T-helper 1 cell treated with Interleukin-12 subunit alpha and Interleukin-12 subunit beta and Interleukin-4 antibody, amounts not matched to agents 30 μg/mL and 1 μg/mL, for 36 hours (primary cell): ENCODE measurements around the gene NTRK2.

Experiments used
- H3K27ac Mint-ChIP-seq: one replicate; pipeline ENCODE4 v1.8.0; 2021; ENCODE audit warnings: mild to moderate bottlenecking, mixed read lengths
- H3K27me3 Mint-ChIP-seq: one replicate; pipeline ENCODE4 v1.8.0; 2021; ENCODE audit warnings: low read depth, mixed read lengths
- H3K36me3 Mint-ChIP-seq: one replicate; pipeline ENCODE4 v1.8.0; 2021; ENCODE audit warnings: low read depth, mixed read lengths
- H3K4me1 Mint-ChIP-seq: one replicate; pipeline ENCODE4 v1.8.0; 2021; ENCODE audit warnings: low read depth, mixed read lengths
- H3K4me3 Mint-ChIP-seq: one replicate; pipeline ENCODE4 v1.8.0; 2021; ENCODE audit warnings: mild to moderate bottlenecking, moderate library complexity, mixed read lengths
- H3K9me3 Mint-ChIP-seq: one replicate; pipeline ENCODE4 v1.8.0; 2021; ENCODE audit warnings: mixed read lengths

NTRK2 gene

DNA sequence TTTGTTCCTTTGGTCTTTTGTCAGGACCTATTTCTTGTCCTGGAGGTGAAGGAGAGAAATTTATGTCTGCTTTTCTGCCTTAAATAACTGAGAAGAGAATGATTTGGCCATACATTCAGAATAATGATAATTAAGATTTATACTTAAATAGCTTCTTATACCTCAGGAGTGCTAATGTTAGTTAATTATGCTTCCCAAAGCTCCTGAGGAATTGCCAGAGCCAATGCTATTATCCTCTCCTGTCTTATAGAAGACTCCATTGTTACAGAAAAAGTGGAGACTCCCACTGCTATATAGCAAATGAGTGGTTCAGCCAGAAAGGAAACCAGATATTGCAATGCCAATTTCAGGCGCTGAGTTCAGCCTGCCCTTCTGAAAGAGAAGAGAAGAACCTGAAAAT, 67.0 kb downstream of the NTRK2 start:
- H3K4me1 Mint-ChIP-seq = no peaks in the 10 kb centered on the region
- no peak overlapping the region for H3K27ac Mint-ChIP-seq
- H3K9me3 Mint-ChIP-seq = peaks cover 8% of the 10 kb centered on the region
- H3K36me3 Mint-ChIP-seq = no peaks in the 10 kb centered on the region
- peaks cover 7% of the 10 kb centered on the region for H3K27me3 Mint-ChIP-seq
- H3K4me3 Mint-ChIP-seq = no peak overlapping the region

DNA sequence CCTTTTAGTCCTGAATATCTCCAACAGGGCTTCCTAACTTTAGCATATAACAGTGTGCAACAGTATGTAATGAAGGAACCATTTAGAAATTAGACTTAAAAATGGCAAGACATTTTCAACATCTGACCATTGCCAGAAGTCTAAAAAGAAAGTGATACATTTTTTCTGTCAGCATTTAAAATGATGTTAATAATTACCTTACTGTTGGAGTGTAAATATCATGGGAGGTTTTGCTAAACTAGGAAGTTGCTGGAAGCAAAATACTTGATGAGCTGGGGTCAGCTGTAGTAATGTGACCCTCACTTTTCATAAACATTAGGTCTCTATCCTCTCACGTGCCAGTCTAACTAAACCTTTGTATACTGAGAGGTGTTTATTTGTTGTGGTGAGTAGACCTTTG, 68.8 kb downstream of the NTRK2 start:
- H3K9me3 Mint-ChIP-seq = peaks cover 8% of the 10 kb centered on the region
- no peaks in the 10 kb centered on the region for H3K36me3 Mint-ChIP-seq
- no peaks in the 10 kb centered on the region for H3K4me1 Mint-ChIP-seq
- peaks cover 7% of the 10 kb centered on the region for H3K27me3 Mint-ChIP-seq
- no peak overlapping the region for H3K27ac Mint-ChIP-seq
- H3K4me3 Mint-ChIP-seq = no peak overlapping the region

DNA sequence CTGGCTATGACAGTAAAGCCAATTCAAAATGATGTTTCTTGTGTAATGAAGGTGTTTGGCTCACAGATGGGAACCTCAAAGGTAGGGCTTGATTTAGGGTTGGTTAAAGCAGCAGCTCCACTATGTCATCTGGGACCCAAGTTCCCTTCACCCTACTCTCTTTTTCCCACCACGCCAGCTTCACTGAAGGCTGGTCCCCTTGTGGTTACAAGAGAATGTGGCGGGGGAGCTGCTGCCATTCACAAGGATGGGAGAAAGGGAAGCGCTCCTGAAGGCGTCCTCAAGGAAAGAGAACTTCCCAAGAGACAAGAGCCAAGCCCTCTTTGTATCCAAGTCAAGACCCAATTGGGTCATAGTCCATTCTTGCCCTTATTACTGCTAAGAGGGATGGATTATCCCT, 72.7 kb downstream of the NTRK2 start:
- H3K27me3 Mint-ChIP-seq = no peaks in the 10 kb centered on the region
- H3K4me1 Mint-ChIP-seq = no peaks in the 10 kb centered on the region
- H3K9me3 Mint-ChIP-seq = no peaks in the 10 kb centered on the region
- H3K36me3 Mint-ChIP-seq = no peaks in the 10 kb centered on the region
- no peak overlapping the region for H3K27ac Mint-ChIP-seq
- H3K4me3 Mint-ChIP-seq = no peak overlapping the region

DNA sequence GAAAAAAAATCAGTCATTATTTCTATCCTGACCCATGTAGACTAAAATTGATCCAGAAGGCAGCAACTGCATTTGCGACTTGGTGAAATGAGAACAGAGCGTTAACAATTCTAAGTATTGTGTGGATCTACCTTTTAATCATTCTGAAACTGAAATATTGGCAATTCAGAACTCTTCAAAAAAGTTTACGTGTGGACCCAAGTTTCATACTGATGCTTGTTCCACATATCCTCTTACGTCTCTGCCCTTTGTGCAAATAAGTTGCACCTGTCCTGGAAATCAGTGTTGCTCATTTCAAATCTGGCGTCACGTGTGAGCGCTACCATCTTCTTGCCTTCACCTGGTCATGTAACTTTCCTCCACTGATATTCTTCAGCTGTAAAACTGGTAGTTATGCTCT, 74.7 kb downstream of the NTRK2 start:
- Mint-ChIP-seq H3K4me3 (no peak overlapping the region), H3K27ac (no peak overlapping the region), H3K4me1 (no peaks in the 10 kb centered on the region), H3K27me3 (no peaks in the 10 kb centered on the region), H3K36me3 (peaks cover 1% of the 10 kb centered on the region), H3K9me3 (no peaks in the 10 kb centered on the region)

DNA sequence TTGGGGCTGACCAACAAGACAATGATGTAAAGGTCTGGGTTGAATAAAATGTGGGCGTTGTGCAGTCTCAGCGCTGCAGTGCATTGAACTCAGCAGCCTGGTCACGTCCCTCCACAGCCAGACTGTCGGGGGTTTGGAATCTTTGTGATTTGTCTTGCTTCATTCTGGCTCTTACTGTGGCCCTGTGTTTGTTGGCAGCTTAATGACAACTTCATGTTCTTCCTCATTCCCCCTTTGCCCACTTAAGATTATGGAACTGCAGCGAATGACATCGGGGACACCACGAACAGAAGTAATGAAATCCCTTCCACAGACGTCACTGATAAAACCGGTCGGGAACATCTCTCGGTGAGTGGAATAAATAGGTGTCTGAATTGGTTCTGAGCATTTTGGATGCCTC, 75.2 kb downstream of the NTRK2 start:
- Mint-ChIP-seq H3K27ac (no peak overlapping the region), H3K4me1 (no peaks in the 10 kb centered on the region), H3K36me3 (peaks cover 1% of the 10 kb centered on the region), H3K27me3 (no peaks in the 10 kb centered on the region), H3K4me3 (no peak overlapping the region), H3K9me3 (no peaks in the 10 kb centered on the region)

DNA sequence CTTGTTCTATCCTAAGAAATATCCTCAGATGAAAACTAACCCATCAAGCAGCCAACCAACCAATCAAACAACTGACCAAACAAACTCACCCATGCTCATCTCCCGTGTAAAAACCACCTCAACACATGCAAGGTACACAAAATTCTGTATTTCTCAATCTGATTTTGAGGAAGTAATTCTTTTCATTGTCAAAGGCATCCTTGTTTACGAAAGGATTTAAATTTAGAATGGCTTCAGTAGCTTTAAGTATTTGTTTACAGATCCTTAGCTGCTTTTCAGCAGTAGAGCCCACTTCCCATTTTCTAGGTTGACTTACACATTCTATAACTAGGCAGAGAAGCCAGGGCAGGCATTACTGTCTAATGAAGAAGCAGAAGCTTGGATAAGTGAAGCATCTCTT, 78.6 kb downstream of the NTRK2 start:
- Mint-ChIP-seq H3K27me3 (no peaks in the 10 kb centered on the region), H3K4me1 (peaks cover 17% of the 10 kb centered on the region), H3K9me3 (no peaks in the 10 kb centered on the region), H3K27ac (no peak overlapping the region), H3K4me3 (no peak overlapping the region), H3K36me3 (peaks cover 1% of the 10 kb centered on the region)

DNA sequence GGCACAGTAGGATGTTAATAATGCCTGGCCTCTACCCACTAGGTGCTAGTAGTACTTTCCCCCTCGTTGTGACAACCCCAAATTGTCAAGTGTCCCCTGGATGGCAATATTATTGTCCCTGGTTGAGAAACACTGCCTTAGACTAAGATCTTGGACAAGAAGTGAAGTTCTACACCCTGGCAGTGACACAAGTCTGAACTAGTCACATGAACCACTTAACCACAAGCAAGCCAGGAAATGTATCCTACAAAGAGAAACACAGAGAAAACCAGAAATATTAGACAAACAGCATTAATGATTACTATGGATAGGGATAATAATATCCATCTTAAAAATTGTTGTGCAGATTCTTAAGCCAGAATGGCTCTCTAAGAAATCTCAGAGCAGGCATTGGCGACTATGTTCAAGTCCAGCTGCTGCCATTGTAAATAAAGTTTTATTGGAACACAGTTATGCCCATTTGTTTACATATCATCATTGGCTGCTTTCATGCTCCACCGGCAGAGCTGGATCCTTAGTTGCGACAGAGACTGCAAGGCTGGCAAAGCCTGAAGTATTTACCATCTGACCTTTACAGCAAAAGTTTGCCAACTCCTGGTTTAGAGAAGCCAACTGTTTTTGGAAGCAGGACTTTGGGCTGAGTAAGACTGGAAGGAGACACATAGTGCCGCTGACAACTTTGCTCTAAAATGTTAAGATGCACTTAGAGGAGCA, 80.8 kb downstream of the NTRK2 start:
- Mint-ChIP-seq H3K36me3 (peaks cover 3% of the 10 kb centered on the region), H3K4me3 (no peak overlapping the region), H3K27me3 (no peaks in the 10 kb centered on the region)

DNA sequence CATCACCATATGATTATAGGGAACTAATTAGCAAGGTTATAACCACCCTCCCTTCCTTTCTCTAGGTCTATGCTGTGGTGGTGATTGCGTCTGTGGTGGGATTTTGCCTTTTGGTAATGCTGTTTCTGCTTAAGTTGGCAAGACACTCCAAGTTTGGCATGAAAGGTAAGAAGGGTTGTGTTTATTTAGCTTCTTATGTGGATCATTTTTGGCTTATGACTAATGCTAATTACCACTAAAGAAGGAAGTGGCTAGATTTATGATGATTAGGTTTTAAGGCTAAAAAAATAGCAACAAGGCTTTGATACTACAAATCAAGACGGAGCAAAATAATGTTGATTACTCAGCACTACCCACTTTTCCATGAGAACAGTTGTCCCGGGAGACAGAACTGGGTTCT, 82.4 kb downstream of the NTRK2 start:
- Mint-ChIP-seq H3K27ac (no peak overlapping the region), H3K9me3 (no peaks in the 10 kb centered on the region), H3K27me3 (no peaks in the 10 kb centered on the region), H3K36me3 (peaks cover 3% of the 10 kb centered on the region), H3K4me3 (peak overlapping the region; percentile 19), H3K4me1 (peaks cover 37% of the 10 kb centered on the region)

More for the DNA sequence above, 80.8 kb downstream of the NTRK2 start:
- Mint-ChIP-seq H3K27ac (no peak overlapping the region), H3K9me3 (no peaks in the 10 kb centered on the region), H3K4me1 (peaks cover 29% of the 10 kb centered on the region)

DNA sequence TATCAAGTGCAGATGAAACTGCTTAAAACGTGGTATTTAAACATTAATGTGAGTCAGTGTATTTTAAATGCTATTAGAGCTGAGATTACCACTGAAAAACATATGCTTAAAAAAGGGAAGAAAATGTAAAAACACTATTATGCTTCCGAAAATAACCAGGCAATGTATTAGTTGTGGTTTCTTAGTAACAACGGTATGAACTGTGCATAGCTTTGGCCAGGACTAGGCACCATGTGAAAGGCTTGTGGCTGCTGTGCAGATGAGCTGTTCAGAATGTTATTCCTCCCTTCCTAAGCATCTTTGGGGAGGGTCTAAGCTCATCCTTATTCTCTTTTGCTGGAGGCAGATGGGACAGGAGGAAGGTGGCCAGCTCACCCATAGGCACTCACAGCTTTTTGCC, 84.9 kb downstream of the NTRK2 start:
- H3K36me3 Mint-ChIP-seq = peaks cover 2% of the 10 kb centered on the region
- no peak overlapping the region for H3K4me3 Mint-ChIP-seq
- peaks cover 42% of the 10 kb centered on the region for H3K4me1 Mint-ChIP-seq
- H3K9me3 Mint-ChIP-seq = no peaks in the 10 kb centered on the region
- peaks cover 3% of the 10 kb centered on the region for H3K27me3 Mint-ChIP-seq
- no peak overlapping the region for H3K27ac Mint-ChIP-seq

DNA sequence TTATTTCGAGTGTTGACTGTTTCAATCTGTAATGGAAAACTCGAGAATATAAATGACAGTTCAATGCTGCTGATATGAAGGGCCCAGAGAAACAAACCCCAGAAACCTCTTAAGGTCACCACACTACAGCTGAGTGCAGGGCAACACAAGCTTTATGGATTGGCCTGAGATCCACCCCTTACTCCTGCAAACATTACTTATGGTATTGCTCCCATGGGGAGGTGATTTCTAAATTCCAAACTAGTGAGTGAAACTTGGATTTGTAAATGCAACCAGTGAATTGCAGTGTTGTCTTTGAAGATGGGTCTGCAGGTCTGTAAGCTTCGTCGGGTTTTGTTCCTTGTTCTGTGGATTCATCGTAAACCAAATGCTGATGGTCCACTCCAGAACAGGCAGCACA, 85.4 kb downstream of the NTRK2 start:
- peaks cover 46% of the 10 kb centered on the region for H3K4me1 Mint-ChIP-seq
- H3K4me3 Mint-ChIP-seq = no peak overlapping the region
- H3K27ac Mint-ChIP-seq = no peak overlapping the region
- peaks cover 2% of the 10 kb centered on the region for H3K36me3 Mint-ChIP-seq
- H3K9me3 Mint-ChIP-seq = no peaks in the 10 kb centered on the region
- H3K27me3 Mint-ChIP-seq = peaks cover 3% of the 10 kb centered on the region

DNA sequence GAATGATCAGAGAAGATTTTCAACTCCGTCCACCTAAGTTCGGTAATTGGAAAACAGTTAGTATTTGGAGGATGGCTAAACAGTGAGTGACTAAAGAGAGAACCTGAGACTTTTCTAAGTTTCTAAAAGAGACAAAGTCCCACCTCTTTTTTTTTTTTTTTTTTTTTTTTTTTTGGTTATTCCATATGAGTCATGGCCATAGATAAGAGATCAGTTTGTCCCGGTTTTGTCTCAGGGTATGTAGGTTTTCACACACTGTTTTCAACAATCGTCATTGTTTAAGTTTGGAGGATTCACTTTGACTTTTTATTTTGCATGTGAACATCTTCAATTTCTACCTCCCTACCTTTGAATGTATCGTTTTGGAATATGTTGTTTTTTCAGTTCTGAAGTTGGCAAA, 85.9 kb downstream of the NTRK2 start:
- H3K4me3 Mint-ChIP-seq = no peak overlapping the region
- H3K36me3 Mint-ChIP-seq = peaks cover 2% of the 10 kb centered on the region
- H3K27ac Mint-ChIP-seq = no peak overlapping the region
- peaks cover 45% of the 10 kb centered on the region for H3K4me1 Mint-ChIP-seq
- peaks cover 3% of the 10 kb centered on the region for H3K27me3 Mint-ChIP-seq
- H3K9me3 Mint-ChIP-seq = no peaks in the 10 kb centered on the region

DNA sequence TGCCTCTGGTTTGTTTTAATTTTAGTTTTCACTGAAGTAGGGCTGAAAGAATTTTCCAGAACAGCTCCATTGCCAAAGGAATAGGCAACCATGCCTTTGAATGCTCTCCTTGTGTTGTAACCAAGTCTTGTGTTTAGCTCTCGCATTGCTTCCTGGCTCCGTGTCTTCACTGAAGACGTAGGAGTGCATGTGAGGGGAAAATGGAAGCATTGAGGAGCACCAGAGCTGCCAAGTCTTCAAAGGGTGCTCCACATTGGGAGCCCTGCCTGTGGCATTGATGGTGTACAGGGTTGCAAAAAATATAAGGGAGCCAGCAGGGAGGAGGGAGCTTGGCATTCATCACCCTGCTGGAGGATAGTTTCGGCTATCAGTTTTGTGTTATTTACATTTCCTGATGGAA, 86.6 kb downstream of the NTRK2 start:
- Mint-ChIP-seq H3K27me3 (peaks cover 3% of the 10 kb centered on the region), H3K9me3 (peaks cover 1% of the 10 kb centered on the region), H3K36me3 (peaks cover 2% of the 10 kb centered on the region), H3K27ac (no peak overlapping the region), H3K4me3 (no peak overlapping the region), H3K4me1 (peaks cover 48% of the 10 kb centered on the region)

DNA sequence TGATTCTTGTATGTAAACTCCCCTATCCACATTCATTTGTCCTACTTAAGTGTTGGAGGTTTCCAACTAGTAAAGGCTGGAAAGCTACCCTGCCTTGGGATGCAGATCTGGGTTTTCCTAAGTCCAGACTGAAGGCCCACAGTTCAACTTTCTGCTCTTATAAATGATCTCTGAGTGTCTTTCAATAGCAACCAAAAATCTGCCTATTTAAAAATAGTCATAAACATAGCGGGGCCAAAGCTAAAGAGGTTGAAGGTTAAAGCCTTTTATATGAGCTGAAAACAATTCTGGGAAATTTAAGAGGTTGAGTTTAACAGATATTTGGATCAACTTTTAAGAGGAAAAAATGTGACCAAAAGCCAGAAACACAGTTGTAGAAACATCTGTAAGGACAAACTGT, 87.2 kb downstream of the NTRK2 start:
- Mint-ChIP-seq H3K27me3 (peaks cover 3% of the 10 kb centered on the region), H3K9me3 (peaks cover 6% of the 10 kb centered on the region), H3K27ac (no peak overlapping the region), H3K36me3 (peaks cover 2% of the 10 kb centered on the region), H3K4me3 (no peak overlapping the region), H3K4me1 (peaks cover 49% of the 10 kb centered on the region)

DNA sequence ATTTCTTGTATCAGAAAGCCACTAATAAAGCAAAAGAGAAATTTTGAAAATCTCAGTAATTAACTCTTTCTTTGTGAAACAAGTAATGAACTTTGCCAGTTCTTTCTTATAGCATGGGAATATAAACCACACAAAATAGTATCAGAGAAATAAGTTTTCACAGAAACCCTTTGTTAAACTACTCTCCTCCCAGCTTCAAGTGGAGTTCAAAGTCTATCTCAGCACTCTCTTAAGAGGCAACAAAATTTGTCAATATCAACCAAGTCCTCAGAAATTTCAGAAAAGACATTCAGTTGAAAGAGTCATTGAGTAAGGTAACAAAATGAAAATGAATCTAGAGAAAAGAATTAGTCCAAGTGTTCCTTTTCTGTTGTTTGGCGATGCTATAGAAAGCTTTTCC, 89.3 kb downstream of the NTRK2 start:
- H3K4me3 Mint-ChIP-seq = peak overlapping the region; percentile 61
- peak overlapping the region; percentile 89 for H3K27ac Mint-ChIP-seq
- H3K4me1 Mint-ChIP-seq = peaks cover 43% of the 10 kb centered on the region
- H3K9me3 Mint-ChIP-seq = peaks cover 19% of the 10 kb centered on the region
- H3K36me3 Mint-ChIP-seq = peaks cover 13% of the 10 kb centered on the region
- peaks cover 3% of the 10 kb centered on the region for H3K27me3 Mint-ChIP-seq

DNA sequence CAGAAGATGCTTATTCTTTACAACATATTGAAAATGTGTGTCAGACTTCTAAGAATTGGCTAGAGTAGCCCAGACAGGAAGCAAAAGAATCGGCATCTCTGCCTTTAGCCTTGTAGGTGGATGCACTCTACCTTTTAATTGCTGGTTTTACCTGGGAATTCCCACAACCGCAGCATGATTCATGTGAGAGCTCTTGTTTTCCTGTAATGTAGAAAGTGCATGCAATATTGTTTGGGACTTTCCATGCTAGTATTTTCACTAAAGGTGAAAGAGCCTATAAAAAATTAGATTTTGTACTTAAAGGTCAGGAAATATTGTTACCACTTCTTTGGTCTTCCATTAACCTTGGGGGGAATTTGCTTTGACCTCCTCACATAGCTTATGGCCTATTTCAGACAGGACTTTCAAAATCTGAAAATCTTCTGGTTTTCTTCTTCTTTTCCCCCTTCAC, 89.8 kb downstream of the NTRK2 start:
- H3K27ac Mint-ChIP-seq = peak overlapping the region; percentile 89
- peaks cover 41% of the 10 kb centered on the region for H3K4me1 Mint-ChIP-seq
- H3K9me3 Mint-ChIP-seq = peaks cover 19% of the 10 kb centered on the region
- peaks cover 12% of the 10 kb centered on the region for H3K36me3 Mint-ChIP-seq
- H3K27me3 Mint-ChIP-seq = peaks cover 3% of the 10 kb centered on the region
- peak overlapping the region; percentile 61 for H3K4me3 Mint-ChIP-seq

DNA sequence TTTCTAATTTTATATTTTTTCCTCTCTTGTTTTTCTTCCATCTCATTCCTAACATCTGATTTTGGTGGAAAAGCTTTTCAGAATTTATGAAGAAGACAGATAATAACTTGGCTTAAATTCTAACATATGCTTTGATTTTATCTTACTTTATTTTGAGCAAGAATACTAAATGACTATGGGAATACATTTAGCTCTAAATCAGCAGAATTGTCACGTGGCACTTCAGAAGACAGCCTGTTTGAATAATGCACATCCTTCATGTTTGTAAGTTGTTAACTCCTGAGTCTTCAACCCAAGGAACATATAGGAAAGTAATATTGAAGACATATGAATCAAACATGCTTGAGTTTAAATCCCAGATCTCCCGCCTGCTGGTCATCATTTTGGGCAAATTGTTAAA, 90.3 kb downstream of the NTRK2 start:
- H3K36me3 Mint-ChIP-seq = peaks cover 11% of the 10 kb centered on the region
- H3K27me3 Mint-ChIP-seq = peaks cover 3% of the 10 kb centered on the region
- peak overlapping the region; percentile 2 for H3K27ac Mint-ChIP-seq
- H3K9me3 Mint-ChIP-seq = peaks cover 19% of the 10 kb centered on the region
- H3K4me3 Mint-ChIP-seq = peak overlapping the region; percentile 16
- peaks cover 36% of the 10 kb centered on the region for H3K4me1 Mint-ChIP-seq
